HL-60 (cell line): ENCODE measurements around the gene LRP8.

Experiments used
- CTCF ChIP-seq: IDR thresholded peaks from one replicate; pipeline ENCODE4 v1.5.1; 2011; ENCODE audit warnings: low read length, control low read depth, inconsistent platforms; ENCODE audit not compliant: insufficient read depth
- GABPA ChIP-seq: IDR thresholded peaks from 2 replicates; pipeline ENCODE4 v1.6.1; 2012; ENCODE audit warnings: low read depth

- TF ChIP-seq CTCF (no peak), GABPA (no peak)
Measured at GRCh38 chr1:53328541-53329499, 950 bp upstream of the LRP8 start.
